Measurements from ENCODE around the gene TIPIN.
"Not testable (repeated sequence)": the region's sequence is repeated elsewhere in the genome, so short reads cannot be mapped to it uniquely, and the experiment has no call there.

TIPIN gene

GRCh38 chr15:66386204-66387123 lies 30.0 kb upstream of the TIPIN start, which contains the start of gene MAP2K1:
Gene MAP2K1, plus strand, starts transcription at chr15:66386912. Its CDS starts 436 bp downstream, at chr15:66387348.
- peak within 1 kb of the TSS; percentile 71 for H3K27ac ChIP-seq (ENCODE audit: low read depth, low read length)
- no peaks in the 10 kb centered on the region for H3K36me3 ChIP-seq (ENCODE audit: control insufficient read depth in 1 of 2, insufficient read depth in 2 of 2, low read length in 2 of 2)
- no peaks in the 10 kb centered on the region for H3K9me3 ChIP-seq (ENCODE audit: control insufficient read depth in 1 of 2, low read length in 2 of 2)
- H3K4me1 ChIP-seq (ENCODE audit: control insufficient read depth in 1 of 2, insufficient read depth in 2 of 2, low read length in 2 of 2) = peaks cover 21 to 23% of the 10 kb centered on the region in 2 donors
- H3K4me3 ChIP-seq (ENCODE audit: low read depth in 1 of 2, low read length in 2 of 2) = peak within 1 kb of the TSS; percentile 74 to 89
- peak within 1 kb of the TSS; percentile 75 to 79 for H3K9ac ChIP-seq (ENCODE audit: low read depth in 1 of 2, low read length in 2 of 2)
- no peaks in the 10 kb centered on the region for H3K27me3 ChIP-seq (ENCODE audit: control insufficient read depth in 1 of 2, insufficient read depth in 2 of 2, low read length in 2 of 2)

- H3K4me1 ChIP-seq (ENCODE audit: control insufficient read depth in 1 of 2, insufficient read depth in 2 of 2, low read length in 2 of 2); H3K9ac ChIP-seq (ENCODE audit: low read depth in 1 of 2, low read length in 2 of 2); H3K9me3 ChIP-seq (ENCODE audit: control insufficient read depth in 1 of 2, low read length in 2 of 2); H3K4me3 ChIP-seq (ENCODE audit: low read depth in 1 of 2, low read length in 2 of 2); H3K27me3 ChIP-seq (ENCODE audit: control insufficient read depth in 1 of 2, insufficient read depth in 2 of 2, low read length in 2 of 2); H3K36me3 ChIP-seq (ENCODE audit: control insufficient read depth in 1 of 2, insufficient read depth in 2 of 2, low read length in 2 of 2); H3K27ac ChIP-seq (ENCODE audit: low read depth, low read length): not testable (repeated sequence)
Observed at GRCh38 chr15:66381376-66381775, 24.9 kb upstream of the TIPIN start.

- Histone ChIP-seq H3K4me1 (ENCODE audit: control insufficient read depth in 1 of 2, insufficient read depth in 2 of 2, low read length in 2 of 2) (no peaks in the 10 kb centered on the region), H3K9me3 (ENCODE audit: control insufficient read depth in 1 of 2, low read length in 2 of 2) (no peaks in the 10 kb centered on the region), H3K27ac (ENCODE audit: low read depth, low read length) (no peak overlapping the region), H3K36me3 (ENCODE audit: control insufficient read depth in 1 of 2, insufficient read depth in 2 of 2, low read length in 2 of 2) (no peaks in the 10 kb centered on the region), H3K4me3 (ENCODE audit: low read depth in 1 of 2, low read length in 2 of 2) (no peak overlapping the region), H3K27me3 (ENCODE audit: control insufficient read depth in 1 of 2, insufficient read depth in 2 of 2, low read length in 2 of 2) (no peaks in the 10 kb centered on the region), H3K9ac (ENCODE audit: low read depth in 1 of 2, low read length in 2 of 2) (no peak overlapping the region)
Observed at GRCh38 chr15:66378814-66379430, 22.4 kb upstream of the TIPIN start.

- Histone ChIP-seq H3K27ac (ENCODE audit: low read depth, low read length) (no peak overlapping the region), H3K4me1 (ENCODE audit: control insufficient read depth in 1 of 2, insufficient read depth in 2 of 2, low read length in 2 of 2) (no peaks in the 10 kb centered on the region), H3K9ac (ENCODE audit: low read depth in 1 of 2, low read length in 2 of 2) (no peak overlapping the region), H3K27me3 (ENCODE audit: control insufficient read depth in 1 of 2, insufficient read depth in 2 of 2, low read length in 2 of 2) (no peaks in the 10 kb centered on the region), H3K36me3 (ENCODE audit: control insufficient read depth in 1 of 2, insufficient read depth in 2 of 2, low read length in 2 of 2) (no peaks in the 10 kb centered on the region), H3K9me3 (ENCODE audit: control insufficient read depth in 1 of 2, low read length in 2 of 2) (no peaks in the 10 kb centered on the region), H3K4me3 (ENCODE audit: low read depth in 1 of 2, low read length in 2 of 2) (no peak overlapping the region)
Observed at GRCh38 chr15:66374179-66374578, 17.7 kb upstream of the TIPIN start.

GRCh38 chr15:66369773-66370651 lies 13.5 kb upstream of the TIPIN start:
- H3K36me3 ChIP-seq (ENCODE audit: control insufficient read depth in 1 of 2, insufficient read depth in 2 of 2, low read length in 2 of 2) = no peaks in the 10 kb centered on the region
- H3K4me1 ChIP-seq (ENCODE audit: control insufficient read depth in 1 of 2, insufficient read depth in 2 of 2, low read length in 2 of 2) = no peaks in the 10 kb centered on the region
- no peaks in the 10 kb centered on the region for H3K27me3 ChIP-seq (ENCODE audit: control insufficient read depth in 1 of 2, insufficient read depth in 2 of 2, low read length in 2 of 2)
- H3K4me3 ChIP-seq (ENCODE audit: low read depth in 1 of 2, low read length in 2 of 2) = peak overlapping the region; percentile 58 to 69
- peak overlapping the region in 1 of 2 donors; percentile 42 for H3K9ac ChIP-seq (ENCODE audit: low read depth in 1 of 2, low read length in 2 of 2)
- peak overlapping the region; percentile 45 for H3K27ac ChIP-seq (ENCODE audit: low read depth, low read length)
- no peaks in the 10 kb centered on the region for H3K9me3 ChIP-seq (ENCODE audit: control insufficient read depth in 1 of 2, low read length in 2 of 2)

GRCh38 chr15:66364944-66365528 lies 8.6 kb upstream of the TIPIN start:
- no peak overlapping the region for H3K9ac ChIP-seq (ENCODE audit: low read depth in 1 of 2, low read length in 2 of 2)
- H3K36me3 ChIP-seq (ENCODE audit: control insufficient read depth in 1 of 2, insufficient read depth in 2 of 2, low read length in 2 of 2) = no peaks in the 10 kb centered on the region
- no peak overlapping the region for H3K4me3 ChIP-seq (ENCODE audit: low read depth in 1 of 2, low read length in 2 of 2)
- no peaks in the 10 kb centered on the region for H3K27me3 ChIP-seq (ENCODE audit: control insufficient read depth in 1 of 2, insufficient read depth in 2 of 2, low read length in 2 of 2)
- H3K4me1 ChIP-seq (ENCODE audit: control insufficient read depth in 1 of 2, insufficient read depth in 2 of 2, low read length in 2 of 2) = no peaks in the 10 kb centered on the region
- H3K27ac ChIP-seq (ENCODE audit: low read depth, low read length) = no peak overlapping the region
- H3K9me3 ChIP-seq (ENCODE audit: control insufficient read depth in 1 of 2, low read length in 2 of 2) = no peaks in the 10 kb centered on the region

GRCh38 chr15:66362776-66363175 lies 6.3 kb upstream of the TIPIN start:
- Histone ChIP-seq H3K27me3 (ENCODE audit: control insufficient read depth in 1 of 2, insufficient read depth in 2 of 2, low read length in 2 of 2) (no peaks in the 10 kb centered on the region), H3K27ac (ENCODE audit: low read depth, low read length) (no peak overlapping the region), H3K4me1 (ENCODE audit: control insufficient read depth in 1 of 2, insufficient read depth in 2 of 2, low read length in 2 of 2) (no peaks in the 10 kb centered on the region), H3K36me3 (ENCODE audit: control insufficient read depth in 1 of 2, insufficient read depth in 2 of 2, low read length in 2 of 2) (no peaks in the 10 kb centered on the region), H3K9ac (ENCODE audit: low read depth in 1 of 2, low read length in 2 of 2) (no peak overlapping the region), H3K9me3 (ENCODE audit: control insufficient read depth in 1 of 2, low read length in 2 of 2) (no peaks in the 10 kb centered on the region), H3K4me3 (ENCODE audit: low read depth in 1 of 2, low read length in 2 of 2) (no peak overlapping the region)

- H3K27me3 ChIP-seq (ENCODE audit: control insufficient read depth in 1 of 2, insufficient read depth in 2 of 2, low read length in 2 of 2); H3K9me3 ChIP-seq (ENCODE audit: control insufficient read depth in 1 of 2, low read length in 2 of 2); H3K27ac ChIP-seq (ENCODE audit: low read depth, low read length): not testable (repeated sequence)
Observed at GRCh38 chr15:66361745-66362460, 5.4 kb upstream of the TIPIN start.

GRCh38 chr15:66359740-66360139 lies 3.3 kb upstream of the TIPIN start:
- H3K9me3 ChIP-seq (ENCODE audit: control insufficient read depth in 1 of 2, low read length in 2 of 2) = no peaks in the 10 kb centered on the region
- H3K4me3 ChIP-seq (ENCODE audit: low read depth in 1 of 2, low read length in 2 of 2) = no peak overlapping the region

More at GRCh38 chr15:66361745-66362460, 5.4 kb upstream of the TIPIN start:
- not testable (repeated sequence) for H3K4me1 ChIP-seq (ENCODE audit: control insufficient read depth in 1 of 2, insufficient read depth in 2 of 2, low read length in 2 of 2); H3K36me3 ChIP-seq (ENCODE audit: control insufficient read depth in 1 of 2, insufficient read depth in 2 of 2, low read length in 2 of 2); H3K4me3 ChIP-seq (ENCODE audit: low read depth in 1 of 2, low read length in 2 of 2); H3K9ac ChIP-seq (ENCODE audit: low read depth in 1 of 2, low read length in 2 of 2)

More at GRCh38 chr15:66359740-66360139, 3.3 kb upstream of the TIPIN start:
- Histone ChIP-seq H3K27ac (ENCODE audit: low read depth, low read length) (peak overlapping the region; percentile 5), H3K36me3 (ENCODE audit: control insufficient read depth in 1 of 2, insufficient read depth in 2 of 2, low read length in 2 of 2) (no peaks in the 10 kb centered on the region), H3K27me3 (ENCODE audit: control insufficient read depth in 1 of 2, insufficient read depth in 2 of 2, low read length in 2 of 2) (no peaks in the 10 kb centered on the region), H3K9ac (ENCODE audit: low read depth in 1 of 2, low read length in 2 of 2) (no peak overlapping the region), H3K4me1 (ENCODE audit: control insufficient read depth in 1 of 2, insufficient read depth in 2 of 2, low read length in 2 of 2) (peaks cover 0 to 8% of the 10 kb centered on the region in 2 donors)

Measured in duodenal mucosa (tissue), 2 donors.